Brain pericyte (primary cell): ENCODE measurements around the gene MED13L.

ENCODE experiments used
- DNase-seq: peaks from one replicate; pipeline ENCODE4 v3.0.0-alpha.2; 2012; ENCODE audit warnings: low read depth, low spot score

Gene MED13L

GRCh38 chr12:116278667-116279066 lies 1.2 kb upstream of the MED13L start:
- DNase-seq = no peak

- DNase-seq = no peak
These were observed 760 bp upstream of the MED13L start for GRCh38 chr12:116278279-116278626.

- DNase-seq = no peak
These were observed 634 bp downstream of the MED13L start for GRCh38 chr12:116276652-116277466.

- no peak for DNase-seq
These were observed 2.7 kb downstream of the MED13L start for GRCh38 chr12:116274551-116275375.

GRCh38 chr12:116273813-116274550 lies 3.5 kb downstream of the MED13L start:
- no peak for DNase-seq

DNA sequence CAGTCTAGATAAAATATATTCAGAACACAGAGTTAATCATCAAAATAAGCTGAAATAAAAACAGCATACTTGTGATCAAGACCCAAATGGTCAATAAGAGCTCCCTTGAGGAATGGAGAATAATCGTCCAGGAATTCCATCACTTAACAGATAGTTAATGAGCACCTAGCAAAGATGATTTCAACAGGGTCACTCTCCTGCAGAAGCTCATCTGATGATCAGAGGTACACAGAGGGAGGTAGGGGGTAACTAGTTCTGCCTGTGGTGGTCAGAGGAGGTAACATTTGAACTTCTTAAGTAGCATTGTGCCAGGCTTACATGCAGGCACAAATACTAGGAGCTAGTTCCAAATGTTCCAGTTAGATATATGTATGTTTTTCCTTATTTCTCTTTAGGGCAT lies 9.5 kb downstream of the MED13L start:
- no peak for DNase-seq

- no peak for DNase-seq
These were observed 10.7 kb downstream of the MED13L start for GRCh38 chr12:116266631-116267349.

DNA sequence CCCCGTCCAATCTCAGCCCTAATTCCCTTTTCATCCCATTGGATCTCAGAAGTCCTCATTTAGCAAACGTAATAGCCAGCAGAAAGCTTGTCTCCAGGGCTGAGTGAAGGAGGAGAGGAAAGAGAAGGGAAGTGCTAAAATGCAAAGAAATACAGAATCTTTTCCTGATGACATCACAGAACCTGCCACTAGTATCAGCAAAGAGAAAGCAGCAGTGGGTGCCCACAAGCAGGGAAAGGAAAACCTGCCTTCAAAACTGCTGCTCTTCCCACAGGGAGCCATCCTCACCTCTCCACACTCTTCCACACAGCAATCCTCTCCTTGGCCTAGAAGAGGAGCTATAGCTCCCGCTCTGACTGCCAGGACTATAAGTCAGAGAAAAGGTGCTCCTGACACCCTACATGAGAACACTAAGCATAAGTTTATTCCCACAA lies 11.3 kb downstream of the MED13L start:
- DNase-seq = no peak

DNA sequence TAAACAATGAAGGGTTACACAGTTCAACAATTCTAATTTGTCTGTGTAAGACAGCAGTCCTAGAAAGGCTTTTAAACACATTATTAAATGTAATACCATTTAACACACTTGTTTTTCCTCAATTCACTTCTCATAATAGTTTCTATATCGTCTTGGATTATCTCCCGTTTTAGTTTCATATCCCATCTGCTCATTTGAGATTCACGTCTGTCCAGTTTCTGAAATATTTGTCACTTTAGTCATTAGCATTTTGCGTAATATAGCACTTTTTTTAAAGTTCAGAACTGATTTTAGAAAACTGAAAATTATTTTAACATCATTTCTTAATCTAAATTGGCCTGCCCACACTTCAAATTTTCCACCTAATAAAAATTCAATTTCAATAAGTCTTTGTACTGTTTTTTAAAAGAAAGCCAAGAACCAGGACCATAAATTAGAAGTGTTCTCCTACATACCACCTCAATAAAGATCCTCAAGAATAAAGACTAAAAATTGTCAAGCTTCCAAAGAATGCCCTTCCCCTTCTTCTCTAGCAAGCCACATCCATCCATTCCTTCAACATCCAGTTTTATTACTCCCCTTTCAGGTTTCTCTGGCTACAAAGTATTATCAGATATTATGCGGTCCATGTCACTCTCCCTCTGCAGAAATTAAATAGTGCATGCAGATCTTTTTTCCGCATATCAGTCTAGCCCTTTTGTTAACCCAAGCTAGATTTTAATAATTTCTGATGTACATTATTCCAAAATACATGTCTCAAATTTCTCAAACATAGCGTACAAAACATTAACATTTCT lies 11.9 kb downstream of the MED13L start:
- no peak for DNase-seq

DNA sequence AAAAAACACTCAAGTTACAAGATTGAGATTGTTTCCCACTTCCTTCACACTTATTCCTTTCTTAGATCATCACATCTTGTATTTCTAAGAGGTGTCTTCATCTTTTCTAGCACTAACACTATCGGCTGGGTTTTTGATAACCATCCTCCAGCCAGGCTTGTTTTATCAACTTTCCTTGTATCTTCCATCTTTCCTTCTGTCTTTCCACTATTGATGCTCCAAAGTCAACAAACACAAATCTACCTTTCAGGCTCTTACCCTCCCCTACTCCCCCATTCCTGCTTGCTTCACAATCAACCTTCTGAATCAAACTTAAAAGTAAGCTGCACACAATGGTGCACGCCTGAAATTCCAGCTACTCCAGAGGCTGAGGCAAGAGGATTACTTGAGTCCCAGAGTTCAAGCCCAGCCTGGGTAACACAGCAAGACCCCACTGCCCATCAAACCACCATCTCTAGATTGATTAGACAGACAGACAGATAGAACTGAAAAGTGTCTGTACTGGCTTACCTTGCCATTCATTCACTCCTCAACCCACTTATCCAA lies 12.9 kb downstream of the MED13L start:
- no peak for DNase-seq

- DNase-seq = no peak
These were observed 13.6 kb downstream of the MED13L start for GRCh38 chr12:116263844-116264243.

GRCh38 chr12:116263431-116263830 lies 14.1 kb downstream of the MED13L start:
- DNase-seq = no peak

- DNase-seq = no peak
These were observed 14.8 kb downstream of the MED13L start for GRCh38 chr12:116262741-116263140.

DNA sequence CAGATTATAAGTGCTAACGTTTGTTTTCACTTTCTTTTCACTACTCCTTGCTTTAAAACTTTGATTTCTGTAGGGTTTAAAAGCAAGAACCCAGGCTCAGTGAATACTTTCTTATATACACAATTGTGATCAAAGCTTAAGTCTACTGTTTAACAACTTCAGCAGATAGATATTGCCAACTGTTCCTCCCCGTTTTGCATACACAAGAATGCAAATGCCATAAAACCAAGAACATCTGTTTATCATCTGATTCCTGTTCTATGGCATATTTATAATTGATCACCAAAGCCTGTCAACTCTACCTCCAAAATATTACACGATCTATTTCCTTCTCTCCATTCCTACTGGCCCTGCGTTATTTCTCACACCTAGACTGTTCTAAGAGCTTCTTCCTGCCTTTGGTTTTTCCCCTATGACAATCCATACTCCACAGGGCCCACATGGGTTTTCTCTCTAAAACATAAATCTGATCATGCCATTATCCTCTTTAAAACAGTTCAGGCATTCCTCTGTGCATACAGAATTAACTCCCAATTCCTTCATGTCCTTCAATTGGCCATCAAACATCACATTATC lies 15.9 kb downstream of the MED13L start:
- no peak for DNase-seq

DNA sequence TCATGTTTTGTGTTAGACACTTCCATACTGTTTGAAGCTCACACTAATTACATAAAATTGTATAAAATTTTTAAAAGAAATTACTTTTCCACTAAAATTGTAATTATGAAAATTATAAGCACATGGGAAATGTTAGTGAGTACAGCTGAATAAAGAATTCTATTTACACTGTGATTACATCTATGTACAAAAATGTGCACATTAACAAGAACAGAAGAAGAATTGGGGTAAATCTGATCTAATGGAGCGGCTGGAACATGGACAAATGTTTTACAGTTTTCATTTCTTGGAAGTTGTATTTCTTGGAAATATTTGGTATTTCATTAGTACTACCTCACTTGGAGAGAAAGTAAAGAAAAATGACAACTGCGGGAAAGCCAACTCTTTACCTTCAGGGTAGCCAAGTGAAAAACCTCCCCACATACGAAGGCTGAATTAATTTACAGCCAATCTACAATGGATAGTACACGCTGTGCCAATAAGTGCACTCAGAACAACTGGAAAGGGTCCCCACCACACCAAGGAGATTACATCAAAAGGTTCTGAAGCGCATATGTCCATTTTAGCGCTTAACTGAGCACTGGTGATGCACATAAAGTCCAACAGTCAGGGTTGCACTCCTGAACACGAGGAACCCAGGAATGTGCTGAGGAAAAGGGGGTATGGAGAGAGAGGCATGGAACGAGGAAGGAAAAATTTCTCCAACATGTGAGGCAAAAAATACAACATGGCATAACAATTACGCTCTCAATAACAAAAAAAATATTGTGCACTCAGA lies 17.5 kb downstream of the MED13L start:
- DNase-seq = no peak

DNA sequence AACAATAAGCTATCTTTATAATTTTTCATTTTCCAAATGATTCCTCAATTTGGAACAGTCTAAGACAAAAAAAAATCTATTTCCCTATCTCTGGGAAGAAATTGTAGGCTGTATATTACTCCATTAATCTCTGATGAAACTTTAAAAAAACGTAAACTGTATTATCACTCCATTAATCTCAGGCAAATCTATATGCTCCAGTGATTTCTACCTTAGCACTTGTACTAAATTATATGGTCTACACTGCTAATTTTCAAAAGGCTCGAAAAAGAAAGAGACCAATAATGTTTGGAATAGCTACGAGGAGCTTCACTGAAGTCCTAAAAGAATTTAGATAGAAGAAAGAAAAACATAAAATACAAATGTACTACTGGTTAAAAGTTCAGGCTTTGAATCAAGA lies 19.7 kb downstream of the MED13L start:
- DNase-seq = no peak

- DNase-seq = no peak
These were observed 20.3 kb downstream of the MED13L start for GRCh38 chr12:116257215-116257614.

GRCh38 chr12:116249938-116250337 lies 27.6 kb downstream of the MED13L start:
- DNase-seq = no peak

- DNase-seq = no peak
These were observed 28.6 kb downstream of the MED13L start for GRCh38 chr12:116248930-116249329.
